Keratinocyte (primary cell): ENCODE measurements around the gene NOP16.

Experiments
- CTCF ChIP-seq, 3 experiments: IDR thresholded peaks in 1 of 3; conservative IDR thresholded peaks in 1 of 3; optimal IDR thresholded peaks in 1 of 3; 2 replicates in 2 of 3; 3 replicates in 1 of 3; pipeline versions ENCODE3 to v1.5.1; 2011; ENCODE audit warnings: low read length in 3 of 3, mild to moderate bottlenecking in 3 of 3, moderate library complexity in 2 of 3, control low read depth in 1 of 3, inconsistent platforms in 1 of 3; ENCODE audit not compliant: insufficient read depth in 2 of 3; ENCODE audit errors: extremely low read depth in 1 of 3
- EZH2 ChIP-seq: IDR thresholded peaks from one replicate; pipeline ENCODE4 v1.6.1; 2012; ENCODE audit warnings: inconsistent platforms, mild to moderate bottlenecking, low read length, moderate library complexity

- TF ChIP-seq EZH2 (no peak), CTCF (optimal IDR thresholded peaks at IDR 0.05 in 1 of 3, IDR thresholded peaks at IDR 0.05 in 1 of 3, conservative IDR thresholded peaks at IDR 0.05 in 1 of 3; ENCODE audit: extremely low read depth in 1 of 3, insufficient read depth in 2 of 3, low read length in 3 of 3) (no peak)
Measured at GRCh38 chr5:176418251-176418650, 29.9 kb upstream of the NOP16 start.
